Endothelial cell of umbilical vein (primary cell): ENCODE measurements around the gene DGKI.

Experiments used
- POLR2A ChIP-seq: IDR thresholded peaks from 2 replicates; pipeline ENCODE4 v1.6.1; 2012; ENCODE audit warnings: low read depth, mild to moderate bottlenecking, control low read depth, low read length
- POLR2AphosphoS5 ChIP-seq: IDR thresholded peaks from 2 replicates; pipeline ENCODE4 v1.6.1; 2012; ENCODE audit warnings: low read depth, mild to moderate bottlenecking, control low read depth, low read length, moderate library complexity; ENCODE audit not compliant: insufficient read depth
- TF ChIP-seq, protein P1 (sequence below), 2 donors: IDR thresholded peaks; 1 replicate in 1 of 2; 2 replicates in 1 of 2; pipeline ENCODE4 v1.5.1; 2011; ENCODE audit warnings: low read length in 2 of 2, mild to moderate bottlenecking in 2 of 2, moderate library complexity in 2 of 2, control low read depth in 1 of 2, inconsistent platforms in 1 of 2, low read depth in 1 of 2; ENCODE audit not compliant: insufficient read depth in 1 of 2; ENCODE audit errors: extremely low read depth in 1 of 2

GRCh38 chr7:137731436-137731835, 115.3 kb downstream of the DGKI start:
- TF ChIP-seq, protein P1, sequence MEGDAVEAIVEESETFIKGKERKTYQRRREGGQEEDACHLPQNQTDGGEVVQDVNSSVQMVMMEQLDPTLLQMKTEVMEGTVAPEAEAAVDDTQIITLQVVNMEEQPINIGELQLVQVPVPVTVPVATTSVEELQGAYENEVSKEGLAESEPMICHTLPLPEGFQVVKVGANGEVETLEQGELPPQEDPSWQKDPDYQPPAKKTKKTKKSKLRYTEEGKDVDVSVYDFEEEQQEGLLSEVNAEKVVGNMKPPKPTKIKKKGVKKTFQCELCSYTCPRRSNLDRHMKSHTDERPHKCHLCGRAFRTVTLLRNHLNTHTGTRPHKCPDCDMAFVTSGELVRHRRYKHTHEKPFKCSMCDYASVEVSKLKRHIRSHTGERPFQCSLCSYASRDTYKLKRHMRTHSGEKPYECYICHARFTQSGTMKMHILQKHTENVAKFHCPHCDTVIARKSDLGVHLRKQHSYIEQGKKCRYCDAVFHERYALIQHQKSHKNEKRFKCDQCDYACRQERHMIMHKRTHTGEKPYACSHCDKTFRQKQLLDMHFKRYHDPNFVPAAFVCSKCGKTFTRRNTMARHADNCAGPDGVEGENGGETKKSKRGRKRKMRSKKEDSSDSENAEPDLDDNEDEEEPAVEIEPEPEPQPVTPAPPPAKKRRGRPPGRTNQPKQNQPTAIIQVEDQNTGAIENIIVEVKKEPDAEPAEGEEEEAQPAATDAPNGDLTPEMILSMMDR (IDR thresholded peaks at IDR 0.05; ENCODE audit: extremely low read depth in 1 of 2, insufficient read depth in 1 of 2, low read depth in 1 of 2, low read length in 2 of 2), result no peak
- TF ChIP-seq POLR2AphosphoS5, result no peak
- TF ChIP-seq POLR2A, result no peak
